ENCODE data around the gene MACROD2. TPM values are rescaled to one million over a fixed set of nuclear protein-coding genes. Genes with fewer than 3 reads are reported as not detected.

Gene MACROD2
- total and polyA plus RNA-seq, 2 donors (not counting 1 experiment from before 2014, with no cell fraction given): 5.3 to 6.7 TPM

GRCh38 chr20:14783766-14784165, 788.5 kb downstream of the MACROD2 start:
- ChIA-PET CTCF (no interaction called here), POLR2A (no interaction called here)
- 73% methylated on average over 2 of the region's 2 CpGs for WGBS (ENCODE audit: insufficient coverage)
- Histone ChIP-seq H3K27me3 (replicated peaks in 1 of 4; ENCODE audit: control extremely low read depth in 1 of 4, control insufficient read depth in 3 of 4, insufficient read depth in 4 of 4, low read length in 3 of 4) (no peaks in the 10 kb centered on the region), H3K36me3 (replicated peaks in 1 of 2; ENCODE audit: control extremely low read depth in 1 of 2, control insufficient read depth in 1 of 2, extremely low read depth in 1 of 2, insufficient read depth in 2 of 2, low read length in 1 of 2) (no peaks in the 10 kb centered on the region), H2AFZ (ENCODE audit: insufficient read depth, low read depth, low read length, poor library complexity, severe bottlenecking) (no peak overlapping the region), H3K4me3 (ENCODE audit: control extremely low read depth in 1 of 5, extremely low read depth in 1 of 5, insufficient read depth in 1 of 5, low read depth in 2 of 5, low read length in 4 of 5) (no peak overlapping the region), H3K4me2 (replicated peaks; ENCODE audit: low read depth, low read length, poor library complexity, severe bottlenecking) (no peak overlapping the region), H4K20me1 (ENCODE audit: control insufficient read depth, insufficient read depth, low read length, poor library complexity, severe bottlenecking) (no peaks in the 10 kb centered on the region), H3K9ac (ENCODE audit: low read length) (no peak overlapping the region), H3K9me3 (ENCODE audit: control extremely low read depth in 1 of 3, control insufficient read depth in 2 of 3, insufficient read depth in 1 of 3, low read length in 2 of 3) (no peaks in the 10 kb centered on the region), H3K79me2 (ENCODE audit: control insufficient read depth, insufficient read depth, low read length) (no peaks in the 10 kb centered on the region), H3K27ac (ENCODE audit: low read length in 2 of 2) (no peak overlapping the region), H3K4me1 (ENCODE audit: control insufficient read depth in 2 of 2, insufficient read depth in 2 of 2, low read length in 2 of 2) (no peaks in the 10 kb centered on the region)
- ATAC-seq (ENCODE audit: low read depth): no peak
- intact Hi-C loops (cut with micrococcal nuclease): no loop called here
- TF ChIP-seq EZH2 (IDR thresholded peaks at IDR 0.05; ENCODE audit: borderline replicate concordance, insufficient read depth, low read depth, low read length, poor library complexity, severe bottlenecking) (no peak), CTCF (IDR thresholded peaks at IDR 0.05) (no peak)
- no peaks in the 10 kb centered on the region for H3K27me3 Mint-ChIP-seq
- H3K4me3 Mint-ChIP-seq: no peak overlapping the region
- no peaks in the 10 kb centered on the region for H3K9me3 Mint-ChIP-seq (ENCODE audit: insufficient read depth)
- no peak overlapping the region for H3K27ac Mint-ChIP-seq
- no peaks in the 10 kb centered on the region for H3K4me1 Mint-ChIP-seq
- DNase-seq: no peak

- Histone ChIP-seq H3K27ac (ENCODE audit: low read length in 2 of 2) (no peak overlapping the region), H3K9ac (ENCODE audit: low read length) (no peak overlapping the region), H4K20me1 (ENCODE audit: control insufficient read depth, insufficient read depth, low read length, poor library complexity, severe bottlenecking) (no peaks in the 10 kb centered on the region), H3K4me2 (replicated peaks; ENCODE audit: low read depth, low read length, poor library complexity, severe bottlenecking) (no peak overlapping the region), H3K9me3 (ENCODE audit: control extremely low read depth in 1 of 3, control insufficient read depth in 2 of 3, insufficient read depth in 1 of 3, low read length in 2 of 3) (no peaks in the 10 kb centered on the region), H2AFZ (ENCODE audit: insufficient read depth, low read depth, low read length, poor library complexity, severe bottlenecking) (no peak overlapping the region), H3K36me3 (replicated peaks in 1 of 2; ENCODE audit: control extremely low read depth in 1 of 2, control insufficient read depth in 1 of 2, extremely low read depth in 1 of 2, insufficient read depth in 2 of 2, low read length in 1 of 2) (no peaks in the 10 kb centered on the region), H3K4me3 (ENCODE audit: control extremely low read depth in 1 of 5, extremely low read depth in 1 of 5, insufficient read depth in 1 of 5, low read depth in 2 of 5, low read length in 4 of 5) (no peak overlapping the region), H3K4me1 (ENCODE audit: control insufficient read depth in 2 of 2, insufficient read depth in 2 of 2, low read length in 2 of 2) (no peaks in the 10 kb centered on the region), H3K27me3 (replicated peaks in 1 of 4; ENCODE audit: control extremely low read depth in 1 of 4, control insufficient read depth in 3 of 4, insufficient read depth in 4 of 4, low read length in 3 of 4) (no peaks in the 10 kb centered on the region), H3K79me2 (ENCODE audit: control insufficient read depth, insufficient read depth, low read length) (no peaks in the 10 kb centered on the region)
- no peak for DNase-seq
- Mint-ChIP-seq H3K4me1 (no peaks in the 10 kb centered on the region), H3K27me3 (no peaks in the 10 kb centered on the region), H3K4me3 (no peak overlapping the region), H3K9me3 (ENCODE audit: insufficient read depth) (no peaks in the 10 kb centered on the region), H3K27ac (no peak overlapping the region)
- ATAC-seq (ENCODE audit: low read depth): no peak
- no peak for TF ChIP-seq CTCF (IDR thresholded peaks at IDR 0.05)
- intact Hi-C loops (cut with micrococcal nuclease): no loop called here
- POLR2A ChIA-PET: no interaction called here
- CTCF ChIA-PET: interaction anchor here (0.7 kb wide), 1 partner anchor 8 kb away, joined by 3 read pairs; no protein-coding TSS in a partner anchor
- WGBS (ENCODE audit: insufficient coverage): 92% methylated on average over 1 of the region's 3 CpGs
Measured at GRCh38 chr20:14785065-14785743, 789.9 kb downstream of the MACROD2 start.
